IPS-18a (cell line): ENCODE results near the gene ZNF777.
"Not testable (repeated sequence)": the region's sequence is repeated elsewhere in the genome, so short reads cannot be mapped to it uniquely, and the experiment has no call there.

Experiments
- H3K27ac ChIP-seq: one replicate; pipeline ENCODE4 v1.5.1; 2013; ENCODE audit warnings: low read length
- H3K27me3 ChIP-seq: one replicate; pipeline ENCODE4 v1.6.1; 2013; ENCODE audit warnings: mild to moderate bottlenecking, low read length; ENCODE audit not compliant: control insufficient read depth, insufficient read depth
- H3K36me3 ChIP-seq: one replicate; pipeline ENCODE4 v1.6.1; 2013; ENCODE audit warnings: low read depth, low read length; ENCODE audit not compliant: control insufficient read depth
- H3K4me1 ChIP-seq: one replicate; pipeline ENCODE4 v1.6.1; 2013; ENCODE audit warnings: low read depth, low read length; ENCODE audit not compliant: control insufficient read depth
- H3K4me3 ChIP-seq: one replicate; pipeline ENCODE4 v1.5.1; 2013; ENCODE audit warnings: low read length
- H3K9ac ChIP-seq: one replicate; pipeline ENCODE4 v1.6.1; 2013; ENCODE audit warnings: mild to moderate bottlenecking, low read length, moderate library complexity
- H3K9me3 ChIP-seq: one replicate; pipeline ENCODE4 v1.6.1; 2013; ENCODE audit warnings: low read depth, low read length; ENCODE audit not compliant: control insufficient read depth

Gene ZNF777

DNA sequence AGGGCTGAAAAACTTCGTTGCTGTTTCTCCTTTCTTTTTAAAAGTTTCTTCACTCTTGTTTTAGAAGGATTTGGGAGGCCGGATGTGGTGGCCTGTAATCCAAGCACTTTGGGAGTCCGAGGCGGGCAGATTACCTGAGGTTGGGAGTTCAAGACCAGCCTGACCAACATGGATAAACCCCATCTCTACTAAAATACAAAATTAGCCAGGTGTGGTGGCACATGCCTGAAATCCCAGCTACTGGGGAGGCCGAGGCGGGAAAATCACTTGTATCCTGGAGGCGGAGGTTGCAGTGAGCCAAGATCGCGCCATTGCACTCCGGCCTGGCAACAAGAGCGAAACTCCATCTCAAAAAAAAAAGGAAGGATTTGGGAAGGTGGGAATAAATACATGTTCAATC is 14.8 kb downstream of the ZNF777 start:
- not testable (repeated sequence) for H3K9me3 ChIP-seq, H3K9ac ChIP-seq, H3K4me1 ChIP-seq, H3K27me3 ChIP-seq, H3K27ac ChIP-seq, H3K4me3 ChIP-seq
- H3K36me3 ChIP-seq: peaks cover 24% of the 10 kb centered on the region

DNA sequence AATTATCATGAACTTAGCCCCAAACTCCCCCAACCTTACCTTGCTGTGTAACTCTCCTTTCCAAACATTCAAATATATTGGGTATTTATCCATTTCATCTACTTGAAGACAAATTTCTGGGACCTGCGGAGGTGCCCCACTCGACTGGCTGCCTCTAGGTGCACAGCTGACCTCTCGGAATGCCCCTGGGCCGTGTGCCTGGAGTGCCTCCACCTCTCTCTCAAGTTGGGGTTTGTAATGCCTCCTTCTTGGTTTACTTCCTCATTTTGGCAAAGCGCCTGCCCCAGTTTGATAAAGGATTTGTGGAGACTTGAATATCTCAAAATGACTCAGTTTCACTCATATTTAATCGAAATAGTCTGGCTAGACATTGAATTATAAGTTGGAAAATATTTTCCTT is 16.6 kb downstream of the ZNF777 start:
- H3K27me3 ChIP-seq: no peaks in the 10 kb centered on the region
- H3K9me3 ChIP-seq: no peaks in the 10 kb centered on the region
- no peak overlapping the region for H3K9ac ChIP-seq
- H3K4me1 ChIP-seq: no peaks in the 10 kb centered on the region
- H3K27ac ChIP-seq: no peak overlapping the region
- peaks cover 8% of the 10 kb centered on the region for H3K36me3 ChIP-seq
- H3K4me3 ChIP-seq: no peak overlapping the region

DNA sequence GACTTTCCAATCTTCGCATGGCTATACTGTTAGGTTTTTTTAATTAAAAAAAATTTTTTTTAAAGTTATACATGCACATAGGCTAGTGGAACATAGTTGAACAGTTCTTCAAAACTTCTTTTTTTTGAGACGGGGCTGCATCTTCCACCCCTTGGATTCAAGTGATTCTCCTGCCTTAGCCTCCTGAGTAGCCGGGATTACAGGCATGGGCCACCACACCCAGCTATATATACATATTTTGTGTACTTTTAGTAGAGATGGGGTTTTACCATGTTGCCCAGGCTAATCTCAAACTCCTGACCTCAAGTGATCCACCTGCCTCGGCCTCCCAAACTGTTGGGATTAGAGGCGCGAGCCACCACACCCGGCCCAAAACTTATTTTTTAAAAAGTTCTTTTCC is 17.3 kb downstream of the ZNF777 start:
- H3K9ac ChIP-seq: no peak overlapping the region
- no peak overlapping the region for H3K4me3 ChIP-seq
- H3K36me3 ChIP-seq: peaks cover 4% of the 10 kb centered on the region
- no peaks in the 10 kb centered on the region for H3K27me3 ChIP-seq
- H3K27ac ChIP-seq: no peak overlapping the region
- no peaks in the 10 kb centered on the region for H3K4me1 ChIP-seq
- H3K9me3 ChIP-seq: no peaks in the 10 kb centered on the region

DNA sequence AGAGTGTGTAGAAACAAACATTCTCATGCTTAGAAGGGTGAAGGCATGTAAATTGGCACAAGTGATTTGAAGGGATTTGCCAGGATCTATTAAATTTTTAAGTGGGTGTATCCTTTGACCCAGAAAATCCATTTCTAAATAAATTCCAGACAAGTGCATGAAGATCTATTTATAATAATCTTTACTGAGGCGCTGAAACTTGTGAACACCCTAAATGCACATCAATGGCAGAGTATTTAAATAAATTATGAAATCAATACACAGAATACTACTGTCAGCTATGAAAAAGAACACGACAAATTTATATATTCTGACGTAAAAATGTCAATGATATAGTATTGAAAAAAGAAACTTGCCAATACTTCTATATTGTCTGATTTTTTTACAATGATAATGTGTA is 17.9 kb downstream of the ZNF777 start:
- Histone ChIP-seq H3K4me1 (no peaks in the 10 kb centered on the region), H3K36me3 (peaks cover 4% of the 10 kb centered on the region), H3K27ac (no peak overlapping the region), H3K9me3 (no peaks in the 10 kb centered on the region), H3K4me3 (no peak overlapping the region), H3K9ac (no peak overlapping the region), H3K27me3 (no peaks in the 10 kb centered on the region)

DNA sequence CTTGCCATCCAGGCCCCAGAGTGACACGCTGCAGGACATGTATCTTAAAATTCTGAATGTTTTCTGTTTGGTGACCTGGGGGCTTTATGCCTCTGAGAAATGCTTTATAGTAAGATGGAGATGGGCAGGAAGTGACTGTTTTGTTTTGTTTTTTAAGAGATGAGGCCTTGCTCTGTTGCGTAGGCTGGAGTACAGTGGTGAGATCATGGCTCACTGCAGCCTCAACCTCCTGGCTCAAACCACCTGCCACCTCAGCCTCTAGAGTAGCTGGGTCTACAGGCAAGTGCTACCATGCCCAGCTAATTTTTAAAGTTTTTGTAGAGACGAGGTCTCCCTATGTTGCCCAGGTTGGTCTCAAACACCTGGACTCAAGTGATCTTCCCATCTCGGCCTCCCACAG is 20.6 kb downstream of the ZNF777 start:
- H3K36me3 ChIP-seq: no peaks in the 10 kb centered on the region
- no peak overlapping the region for H3K4me3 ChIP-seq
- H3K9me3 ChIP-seq: no peaks in the 10 kb centered on the region
- no peaks in the 10 kb centered on the region for H3K27me3 ChIP-seq
- no peak overlapping the region for H3K27ac ChIP-seq
- H3K9ac ChIP-seq: no peak overlapping the region
- H3K4me1 ChIP-seq: no peaks in the 10 kb centered on the region

DNA sequence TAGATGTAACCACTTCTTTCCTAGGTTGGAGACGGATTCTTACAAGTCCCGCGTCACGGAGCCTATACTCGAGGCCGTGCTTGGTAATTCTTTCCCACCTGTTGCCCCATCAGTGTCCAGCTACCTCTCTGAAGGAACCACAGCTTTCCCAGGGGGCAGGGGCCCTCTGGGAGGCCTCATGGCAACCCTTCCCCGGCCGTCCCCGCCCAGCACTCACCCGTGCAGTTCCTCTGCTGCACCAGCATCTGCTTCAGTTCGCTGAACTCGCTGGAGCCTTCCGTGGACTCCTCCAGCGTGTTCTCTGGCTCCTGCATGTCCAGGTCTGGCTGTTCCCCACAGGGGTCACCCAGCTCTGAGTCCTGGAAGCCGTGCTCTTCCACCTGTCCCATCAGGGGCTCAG is 24.5 kb downstream of the ZNF777 start:
- H3K9me3 ChIP-seq: no peaks in the 10 kb centered on the region
- H3K4me3 ChIP-seq: no peak overlapping the region
- no peak overlapping the region for H3K27ac ChIP-seq
- H3K4me1 ChIP-seq: no peaks in the 10 kb centered on the region
- no peaks in the 10 kb centered on the region for H3K27me3 ChIP-seq
- peaks cover 9% of the 10 kb centered on the region for H3K36me3 ChIP-seq
- H3K9ac ChIP-seq: no peak overlapping the region

DNA sequence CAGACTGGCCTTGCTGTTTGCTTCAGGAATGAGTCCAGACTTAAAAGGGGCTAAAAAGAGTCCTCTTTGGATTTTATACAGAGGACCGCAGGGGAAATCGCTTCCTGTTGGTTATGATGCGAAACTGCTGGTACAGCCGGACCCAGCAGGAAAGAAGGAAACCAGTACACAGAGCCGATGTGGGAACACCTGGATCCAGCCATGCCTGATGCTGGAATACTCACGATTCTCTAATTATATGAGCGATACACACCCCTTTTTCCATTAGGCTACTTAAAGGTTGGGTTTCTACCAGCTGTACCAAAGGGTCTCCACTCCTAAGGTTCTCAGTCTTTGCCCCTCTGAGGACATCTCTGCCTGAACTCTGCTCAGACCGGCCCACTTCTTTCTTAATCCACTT is 27.7 kb downstream of the ZNF777 start:
- Histone ChIP-seq H3K9me3 (no peaks in the 10 kb centered on the region), H3K27ac (no peak overlapping the region), H3K4me3 (no peak overlapping the region), H3K27me3 (no peaks in the 10 kb centered on the region), H3K4me1 (no peaks in the 10 kb centered on the region), H3K9ac (no peak overlapping the region), H3K36me3 (peaks cover 9% of the 10 kb centered on the region)

DNA sequence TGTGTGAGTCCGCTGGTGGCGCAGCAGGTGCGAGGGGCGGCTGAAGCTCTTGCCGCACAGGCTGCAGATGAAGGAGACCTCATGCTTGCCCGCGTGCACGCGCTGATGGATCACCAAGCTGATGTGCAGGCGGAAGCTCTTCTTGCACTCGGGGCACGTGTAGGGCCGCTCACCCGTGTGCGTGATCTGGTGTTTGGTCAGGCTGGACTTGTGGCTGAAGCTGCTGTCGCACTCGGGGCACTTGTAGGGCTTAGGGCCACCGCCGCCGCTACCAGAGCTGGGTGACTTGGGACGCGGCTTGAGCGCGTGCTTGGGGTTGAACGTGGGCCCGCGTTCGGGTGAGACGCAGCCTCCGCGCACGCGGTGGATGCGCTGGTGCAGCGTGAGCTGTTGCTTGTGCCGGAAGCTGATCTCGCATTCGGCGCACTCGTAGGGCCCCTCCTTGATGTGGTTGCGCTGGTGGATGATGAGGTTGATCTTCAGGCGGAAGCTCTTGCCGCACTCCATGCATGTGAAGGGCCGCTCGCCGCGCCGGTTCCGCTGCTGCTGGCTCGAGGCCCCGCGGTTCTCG is 28.7 kb downstream of the ZNF777 start:
- Histone ChIP-seq H3K27ac (no peak overlapping the region), H3K4me3 (no peak overlapping the region), H3K9me3 (no peaks in the 10 kb centered on the region), H3K4me1 (no peaks in the 10 kb centered on the region), H3K9ac (no peak overlapping the region), H3K36me3 (peaks cover 9% of the 10 kb centered on the region), H3K27me3 (no peaks in the 10 kb centered on the region)

DNA sequence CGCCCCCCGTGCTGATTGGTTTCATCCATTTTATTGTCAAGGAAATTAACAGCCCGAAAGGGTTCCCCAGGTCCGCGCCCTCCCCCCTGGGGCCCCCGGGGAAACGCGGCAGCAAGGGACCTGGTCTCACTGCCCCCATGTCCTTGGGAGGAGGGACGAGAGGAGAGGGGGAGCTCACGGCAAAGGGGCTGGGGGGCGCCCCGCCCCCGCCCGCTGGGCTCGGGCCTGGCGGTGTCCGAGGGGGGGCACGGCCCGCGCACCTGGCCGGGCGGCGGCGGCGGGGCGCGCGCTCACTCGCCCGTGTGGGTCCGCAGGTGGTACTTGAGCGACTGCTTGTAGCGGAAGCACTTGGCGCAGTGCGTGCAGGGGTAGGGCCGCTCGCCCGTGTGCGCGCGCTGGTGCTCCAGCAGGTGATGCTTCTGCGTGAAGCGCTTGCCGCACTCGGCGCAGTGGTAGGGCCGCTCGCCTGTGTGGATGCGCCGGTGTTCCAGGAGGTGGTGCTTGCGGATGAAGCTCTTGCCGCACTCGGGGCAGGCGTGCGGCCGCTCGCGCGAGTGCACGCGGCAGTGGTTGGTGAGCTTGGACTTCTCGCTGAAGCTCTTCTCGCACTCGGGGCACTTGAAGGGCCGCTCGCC is 29.3 kb downstream of the ZNF777 start:
- Histone ChIP-seq H3K27ac (no peak overlapping the region), H3K4me1 (no peaks in the 10 kb centered on the region), H3K9me3 (no peaks in the 10 kb centered on the region), H3K27me3 (no peaks in the 10 kb centered on the region), H3K9ac (no peak overlapping the region), H3K36me3 (peaks cover 9% of the 10 kb centered on the region), H3K4me3 (no peak overlapping the region)

DNA sequence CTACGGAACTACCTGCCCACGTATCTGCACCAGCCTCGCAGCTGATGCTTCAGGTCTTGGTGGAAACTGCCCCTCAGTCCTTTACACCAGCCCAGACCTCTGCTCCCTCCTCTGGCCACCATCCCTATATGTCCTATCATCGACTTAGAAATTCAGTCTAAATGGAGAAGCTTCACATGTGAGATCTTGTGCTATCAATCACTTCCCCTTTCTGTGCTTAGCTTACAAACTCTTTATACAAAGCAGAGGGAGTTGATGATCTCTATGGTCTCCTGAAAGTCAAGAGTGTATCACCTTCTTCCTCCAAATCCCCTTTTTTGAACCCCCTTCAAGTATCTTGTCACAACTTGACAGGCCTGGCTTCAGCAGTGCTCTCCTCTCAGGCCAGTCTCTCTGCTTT is 30.7 kb downstream of the ZNF777 start:
- Histone ChIP-seq H3K9me3 (no peaks in the 10 kb centered on the region), H3K36me3 (peaks cover 9% of the 10 kb centered on the region), H3K27ac (no peak overlapping the region), H3K4me1 (no peaks in the 10 kb centered on the region), H3K27me3 (no peaks in the 10 kb centered on the region), H3K4me3 (no peak overlapping the region), H3K9ac (no peak overlapping the region)

DNA sequence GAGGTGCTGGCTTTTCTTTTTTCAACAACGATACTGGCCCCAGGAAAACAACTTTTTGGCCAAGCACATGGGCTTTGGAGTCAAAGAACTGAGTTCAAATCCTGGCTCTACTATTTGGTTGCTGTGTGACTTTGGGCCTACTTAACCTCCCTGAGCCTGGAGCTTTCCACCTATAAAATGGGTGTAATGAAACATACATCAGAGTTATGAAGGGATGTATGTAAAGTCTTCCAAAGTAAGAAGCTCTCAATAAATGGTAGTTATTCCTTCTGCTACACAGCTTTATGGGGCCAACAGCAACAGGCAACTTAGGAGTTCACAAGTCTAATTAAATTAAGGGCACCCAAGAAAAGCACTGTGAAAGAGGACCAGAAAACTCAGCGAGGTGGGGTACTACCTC is 33.0 kb downstream of the ZNF777 start:
- Histone ChIP-seq H3K9ac (no peak overlapping the region), H3K4me3 (no peak overlapping the region), H3K27me3 (no peaks in the 10 kb centered on the region), H3K27ac (no peak overlapping the region), H3K4me1 (no peaks in the 10 kb centered on the region), H3K36me3 (peaks cover 5% of the 10 kb centered on the region), H3K9me3 (no peaks in the 10 kb centered on the region)

DNA sequence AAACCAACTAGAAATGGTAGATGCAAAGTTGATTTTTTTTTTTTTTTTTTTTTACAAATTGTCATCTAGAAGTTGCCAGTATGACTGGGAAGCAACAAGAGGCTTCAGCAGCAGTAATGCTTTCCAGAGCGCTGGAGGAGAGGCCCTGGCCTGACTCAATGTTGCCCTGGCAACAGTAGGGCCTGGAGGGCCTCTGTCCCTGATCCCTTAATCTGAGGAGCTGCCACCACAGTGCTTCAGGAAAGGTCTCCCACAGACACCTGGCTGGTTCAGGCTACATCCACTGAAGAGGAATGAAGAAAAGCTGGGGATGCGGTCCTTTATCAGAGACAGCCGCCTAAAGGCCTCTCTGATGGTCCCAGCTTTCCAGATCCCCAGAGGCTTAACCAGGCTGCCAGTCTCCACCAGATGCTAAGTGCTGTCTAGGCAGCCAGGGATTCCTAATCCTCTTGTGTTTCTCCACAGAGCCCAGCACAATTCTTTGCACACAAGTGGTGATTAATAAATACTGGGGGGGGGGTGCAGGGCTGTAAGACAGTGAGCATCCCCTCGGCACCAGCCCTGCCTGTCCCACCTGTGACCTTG is 33.7 kb downstream of the ZNF777 start:
- H3K9ac ChIP-seq: no peak overlapping the region

More for the DNA sequence above, 33.7 kb downstream of the ZNF777 start:
- Histone ChIP-seq H3K9me3 (no peaks in the 10 kb centered on the region), H3K4me1 (no peaks in the 10 kb centered on the region), H3K27me3 (no peaks in the 10 kb centered on the region), H3K27ac (no peak overlapping the region), H3K4me3 (no peak overlapping the region), H3K36me3 (peaks cover 4% of the 10 kb centered on the region)
